Neural cell (in vitro differentiated cells): ENCODE results near the gene ARHGEF7.

Experiments used
- CTCF ChIP-seq: fragments of 450-650 bp; IDR thresholded peaks from 2 replicates; pipeline ENCODE4 v1.5.1; 2014; ENCODE audit warnings: antibody characterized with exemption, mild to moderate bottlenecking, moderate library complexity; ENCODE audit not compliant: poor library complexity, severe bottlenecking
- EP300 ChIP-seq: fragments of 450-650 bp; conservative IDR thresholded peaks from 2 replicates; pipeline ENCODE4 v1.6.1; 2014; ENCODE audit warnings: antibody characterized with exemption, mild to moderate bottlenecking, moderate library complexity; ENCODE audit not compliant: poor library complexity, severe bottlenecking
- EZH2 ChIP-seq: fragments of 200-600, 300-800 bp; shearing (Covaris generic), sonication (generic); IDR thresholded peaks from 2 replicates; pipeline ENCODE4 v1.6.1; 2014; ENCODE audit warnings: antibody characterized with exemption, low read length, borderline replicate concordance, mild to moderate bottlenecking; ENCODE audit not compliant: insufficient read depth, poor library complexity, severe bottlenecking
- POLR2AphosphoS5 ChIP-seq: IDR thresholded peaks from 2 replicates; pipeline ENCODE4 v1.6.1; 2012
- RAD21 ChIP-seq: fragments of 450-650 bp; conservative IDR thresholded peaks from 2 replicates; pipeline ENCODE4 v1.6.1; 2014; ENCODE audit warnings: antibody characterized with exemption, mild to moderate bottlenecking, moderate library complexity
- REST ChIP-seq: IDR thresholded peaks from 2 replicates; pipeline ENCODE4 v1.6.1; 2012; ENCODE audit warnings: borderline replicate concordance
- SMC3 ChIP-seq: fragments of 450-650 bp; conservative IDR thresholded peaks from 2 replicates; pipeline ENCODE4 v1.6.1; 2014; ENCODE audit warnings: antibody characterized with exemption, mild to moderate bottlenecking, moderate library complexity; ENCODE audit not compliant: poor library complexity
- TAF1 ChIP-seq: IDR thresholded peaks from 2 replicates; pipeline ENCODE4 v1.6.1; 2012; ENCODE audit warnings: low read depth

DNA sequence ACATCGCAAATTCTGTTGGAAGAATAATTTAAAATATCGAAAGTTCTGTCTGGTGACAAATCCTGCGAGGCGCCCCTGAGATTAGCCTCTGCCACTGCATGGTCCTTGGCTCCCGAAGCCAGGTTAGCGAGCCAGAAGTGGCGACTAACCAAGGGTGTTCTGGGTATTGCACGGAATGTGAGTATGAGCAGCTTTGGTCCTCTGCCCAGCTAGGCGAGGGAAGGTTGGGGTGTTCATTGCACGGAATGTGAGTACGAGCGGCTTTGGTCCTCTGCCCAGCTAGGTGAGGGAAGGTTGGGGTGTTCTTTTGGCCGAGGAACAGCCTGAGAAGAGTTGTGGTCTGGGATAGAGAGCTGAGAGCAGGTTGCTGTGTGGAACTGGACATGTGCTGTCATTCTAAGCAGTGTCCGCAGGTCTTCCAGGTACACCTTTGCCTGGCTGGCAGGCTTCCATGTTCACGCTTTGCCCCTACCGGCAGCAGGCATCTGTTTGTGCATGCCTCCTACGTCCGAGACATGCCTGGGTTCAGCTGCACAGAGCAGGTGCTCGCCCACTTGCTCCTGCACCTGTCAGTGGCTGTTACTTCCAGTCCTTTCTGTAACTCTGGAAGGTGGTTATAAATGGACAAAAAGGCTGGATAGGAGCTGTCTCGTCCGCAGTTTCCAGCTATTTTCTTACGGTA lies 187.1 kb downstream of the ARHGEF7 start:
- TF ChIP-seq CTCF = no peak
- no peak for TF ChIP-seq EP300
- TF ChIP-seq POLR2AphosphoS5 = peak; percentile 16
- no peak for TF ChIP-seq EZH2
- no peak for TF ChIP-seq TAF1
- no peak for TF ChIP-seq RAD21
- TF ChIP-seq REST = no peak
- no peak for TF ChIP-seq SMC3
